Stimulated activated CD4-positive, alpha-beta T cell treated with anti-CD3 and anti-CD28 coated beads, Interleukin-2, amount 100 ng/mL, for 4 hours (primary cell): ENCODE measurements around the gene CSMD2.

Experiments
- DNase-seq: peaks from one replicate; pipeline ENCODE4 v3.0.0-alpha.2; 2020; ENCODE audit warnings: low read depth

The CSMD2 gene

DNA sequence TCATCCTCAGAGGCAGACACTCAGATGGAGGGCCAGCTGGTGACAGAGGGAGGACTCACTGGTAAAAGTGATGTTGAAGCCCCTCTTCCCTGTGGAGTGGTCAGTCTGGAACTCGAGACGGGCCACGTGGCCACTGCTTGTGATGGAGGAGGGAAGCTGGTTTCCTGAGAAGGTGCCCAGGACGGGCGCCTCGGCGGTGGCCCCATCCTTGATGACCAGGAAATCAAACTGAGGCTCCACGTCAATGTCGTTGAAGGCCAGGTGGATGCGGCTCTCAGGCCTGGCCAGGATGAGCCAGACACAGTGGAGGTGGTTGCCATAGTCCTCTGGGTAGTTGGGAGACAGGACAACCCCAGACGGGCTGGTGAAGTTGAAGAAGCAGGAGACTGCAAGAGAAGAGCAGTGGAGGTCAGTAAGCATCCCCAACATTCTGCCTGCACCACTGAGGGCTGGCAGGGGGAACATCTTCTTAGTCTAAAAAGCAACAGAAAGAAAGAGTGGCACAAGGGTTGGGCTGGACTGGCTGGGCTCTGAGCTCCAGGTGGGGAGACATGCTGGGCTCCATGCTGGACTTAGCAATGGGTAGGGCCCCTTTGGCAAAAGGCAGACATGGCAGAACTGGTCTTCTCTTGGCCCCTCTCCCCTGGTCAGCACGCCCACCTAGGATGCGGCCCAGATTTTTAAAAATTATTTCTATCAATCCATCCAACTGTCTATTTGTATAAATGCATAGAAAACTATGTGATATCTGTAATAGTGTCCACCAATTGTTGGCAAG is 421.6 kb downstream of the CSMD2 start:
- no peak for DNase-seq

DNA sequence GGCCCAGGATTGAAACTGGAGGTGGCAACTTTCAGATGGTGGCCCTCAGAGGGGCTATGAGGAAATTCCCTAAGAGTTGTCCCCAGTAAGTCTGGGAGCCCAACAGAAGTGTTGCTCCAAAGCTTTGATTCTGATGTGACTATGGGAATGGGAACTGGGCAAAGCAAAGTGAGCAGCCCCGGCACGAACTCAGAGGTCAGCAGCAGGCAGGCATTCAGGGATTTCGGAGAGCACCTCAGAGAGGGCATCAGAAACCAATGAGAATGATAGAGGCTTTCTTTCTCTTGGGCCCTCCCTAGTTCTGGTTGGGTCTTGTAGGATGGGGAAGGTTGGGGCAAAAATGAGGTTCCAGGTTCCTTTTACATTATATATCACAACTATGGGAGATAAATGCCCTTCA is 422.4 kb downstream of the CSMD2 start:
- no peak for DNase-seq

DNA sequence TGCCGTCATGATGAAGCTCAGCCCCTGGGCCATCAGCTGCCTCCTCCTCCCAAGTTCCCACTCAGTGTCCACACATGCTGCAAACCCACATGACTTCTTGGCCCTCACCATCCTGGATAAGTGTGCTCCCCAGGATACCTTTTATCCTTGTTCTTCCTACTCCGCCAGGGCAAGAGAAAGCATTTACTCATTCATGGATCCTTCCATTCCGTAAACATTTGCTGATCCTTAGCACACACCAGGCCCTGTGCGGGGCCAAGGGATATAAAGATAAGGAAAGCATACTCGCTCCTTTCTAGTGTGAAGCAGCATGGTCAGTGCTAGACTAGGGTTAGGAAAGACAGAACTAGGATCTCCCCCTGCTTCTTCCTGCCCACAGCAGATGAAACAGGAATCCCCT is 423.3 kb downstream of the CSMD2 start:
- no peak for DNase-seq

DNA sequence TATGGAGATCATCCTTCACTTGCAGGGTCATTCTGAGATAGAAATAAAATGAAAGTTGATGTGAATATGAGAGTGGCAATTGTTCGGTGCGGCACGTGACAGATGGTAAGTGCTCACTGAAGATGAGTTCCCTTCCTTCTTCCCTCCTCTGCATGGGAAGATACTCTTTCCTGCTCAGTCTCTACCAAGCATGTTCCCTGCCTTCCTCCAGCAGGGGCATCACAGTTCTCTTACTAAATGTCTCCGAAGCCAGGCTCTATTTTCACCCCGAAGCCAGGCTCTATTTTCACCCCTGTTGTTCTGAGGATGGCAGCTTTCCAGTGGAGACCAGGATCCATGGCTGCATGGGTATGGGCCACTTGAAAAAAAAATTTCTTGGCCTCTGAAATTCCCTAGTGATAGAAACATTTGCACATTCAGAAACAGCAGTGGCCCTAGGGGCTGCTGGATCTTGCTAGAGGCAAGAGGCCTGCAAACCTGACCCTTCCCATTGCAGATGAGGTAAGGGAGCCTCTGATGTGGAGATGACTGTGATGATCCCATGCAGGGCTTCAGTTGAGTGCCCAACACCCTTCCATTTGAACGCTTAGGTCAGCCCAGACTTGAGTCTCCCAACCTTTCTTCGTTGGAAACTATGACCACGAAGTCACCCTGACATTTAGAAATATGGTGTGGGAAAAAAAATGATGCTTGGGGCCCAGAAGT is 424.8 kb downstream of the CSMD2 start:
- no peak for DNase-seq

DNA sequence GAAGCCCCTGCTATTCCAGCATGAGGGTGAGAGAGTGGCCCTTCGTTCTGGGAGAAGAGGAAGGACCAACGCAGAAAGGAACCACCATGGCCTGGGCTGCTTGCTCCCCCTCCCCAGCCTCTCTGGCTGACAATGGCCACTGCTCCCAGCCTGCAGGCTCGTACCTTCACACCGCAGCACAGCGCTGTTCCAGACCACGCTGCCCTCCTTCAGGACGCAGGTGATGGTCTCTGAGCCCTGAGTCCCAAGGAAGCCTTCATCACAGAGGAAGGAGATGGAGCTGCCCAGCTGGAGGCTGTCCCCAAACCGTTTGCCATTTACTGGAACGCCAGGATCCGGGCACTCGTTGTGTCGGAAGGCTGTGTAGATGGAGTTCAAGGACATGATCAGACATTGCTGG is 426.1 kb downstream of the CSMD2 start:
- DNase-seq: no peak

DNA sequence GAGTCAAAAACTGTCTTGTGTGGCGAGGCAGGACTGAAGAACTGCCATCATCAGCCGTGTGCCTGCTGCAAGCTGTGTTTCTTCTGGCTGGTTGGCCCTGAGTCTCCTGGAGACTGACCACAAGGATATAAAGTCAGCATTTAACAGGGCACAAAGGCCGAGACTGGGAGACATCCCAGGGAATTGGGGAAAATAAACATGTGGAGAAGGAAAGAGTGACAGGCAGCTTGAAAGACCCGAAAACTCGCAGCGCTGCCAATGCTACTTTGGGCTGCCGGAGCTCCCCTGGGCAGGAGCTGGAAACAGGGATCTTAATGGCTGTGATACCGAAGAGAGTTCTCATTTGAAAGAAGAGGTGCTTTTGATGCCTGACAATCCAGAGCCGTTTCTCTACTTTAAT is 426.5 kb downstream of the CSMD2 start:
- DNase-seq: no peak

DNA sequence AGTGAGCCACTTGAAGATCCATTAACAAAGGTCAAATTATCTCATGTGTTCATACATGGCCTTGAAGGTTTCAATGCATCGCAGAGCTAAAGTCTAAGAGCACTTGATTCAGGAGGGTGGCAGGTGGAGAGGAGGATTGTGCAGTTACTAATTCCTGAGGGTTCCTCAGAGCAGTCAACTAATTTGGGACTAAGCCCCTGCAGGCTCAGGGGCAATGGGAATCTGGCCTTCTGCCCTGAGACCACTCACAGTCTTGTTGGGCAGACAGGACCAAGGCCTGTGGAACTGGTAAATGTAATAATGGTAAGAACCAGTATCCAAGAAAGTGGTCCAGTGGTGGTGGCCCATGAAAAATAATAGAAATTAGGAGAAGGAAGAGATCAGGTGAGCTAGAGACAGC is 428.5 kb downstream of the CSMD2 start:
- DNase-seq: no peak

DNA sequence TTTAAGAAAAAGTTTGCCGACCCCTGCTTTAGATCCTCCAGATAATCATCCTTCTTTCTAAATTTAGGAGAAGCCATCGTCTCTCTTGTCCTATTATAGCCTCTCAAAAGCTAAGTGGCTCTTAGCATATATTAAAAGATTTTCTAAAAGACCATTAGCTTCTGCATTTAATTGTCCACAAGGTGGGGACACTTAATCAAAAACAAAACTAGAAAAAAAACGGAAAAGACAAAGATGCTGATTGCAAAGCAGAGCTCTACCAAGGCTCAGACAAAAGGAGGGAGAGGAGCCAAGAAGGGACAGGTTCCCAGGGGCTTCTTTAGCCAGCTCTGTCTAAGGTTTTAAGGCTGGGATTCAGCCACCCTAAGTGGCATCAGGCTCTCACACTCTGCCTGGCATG is 429.4 kb downstream of the CSMD2 start:
- no peak for DNase-seq

DNA sequence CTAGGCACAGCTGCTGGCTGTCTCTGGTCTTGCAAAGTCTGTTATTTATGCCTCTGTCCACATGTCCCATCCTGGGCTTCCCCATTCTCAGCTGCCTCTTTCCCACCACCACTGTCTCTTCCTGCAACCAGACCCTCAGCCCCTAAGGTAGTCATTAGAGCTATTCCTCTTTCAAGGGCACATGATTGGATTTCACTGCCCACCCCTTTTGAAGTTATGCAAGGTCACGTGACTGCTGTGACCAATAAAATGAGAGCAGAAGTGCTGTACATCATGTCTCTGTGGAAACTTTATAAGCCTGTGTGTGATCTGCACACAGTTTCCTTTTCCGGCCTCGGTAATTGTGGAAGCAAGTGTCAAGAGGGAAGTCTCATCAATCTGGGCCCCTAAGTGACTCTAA is 437.7 kb downstream of the CSMD2 start:
- no peak for DNase-seq

DNA sequence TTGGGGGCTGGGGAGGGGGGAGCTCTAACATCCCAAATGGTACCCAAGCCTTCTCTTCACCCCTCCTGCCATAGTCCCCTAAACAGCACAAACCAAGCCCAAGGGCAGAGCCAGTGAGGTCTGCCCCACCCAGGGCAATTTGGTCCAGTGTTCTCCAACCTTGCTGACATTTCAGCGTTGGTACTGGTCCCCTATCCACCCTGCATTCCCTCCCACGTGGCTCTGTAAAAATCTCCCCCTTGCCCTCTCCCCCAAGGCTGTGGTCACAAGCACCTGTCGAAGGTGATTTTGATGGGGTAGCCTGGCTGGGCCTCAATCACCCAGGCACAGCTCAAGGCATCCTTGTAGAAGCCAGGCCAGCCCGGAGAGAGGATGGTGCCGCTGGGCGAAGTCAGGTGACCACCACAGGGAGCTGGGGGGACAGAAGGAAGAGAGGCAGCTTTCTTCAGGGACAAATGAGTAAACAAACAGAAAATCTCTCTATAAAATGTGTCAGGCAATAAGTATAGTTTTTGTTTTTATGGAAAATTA is 438.7 kb downstream of the CSMD2 start:
- DNase-seq: no peak

DNA sequence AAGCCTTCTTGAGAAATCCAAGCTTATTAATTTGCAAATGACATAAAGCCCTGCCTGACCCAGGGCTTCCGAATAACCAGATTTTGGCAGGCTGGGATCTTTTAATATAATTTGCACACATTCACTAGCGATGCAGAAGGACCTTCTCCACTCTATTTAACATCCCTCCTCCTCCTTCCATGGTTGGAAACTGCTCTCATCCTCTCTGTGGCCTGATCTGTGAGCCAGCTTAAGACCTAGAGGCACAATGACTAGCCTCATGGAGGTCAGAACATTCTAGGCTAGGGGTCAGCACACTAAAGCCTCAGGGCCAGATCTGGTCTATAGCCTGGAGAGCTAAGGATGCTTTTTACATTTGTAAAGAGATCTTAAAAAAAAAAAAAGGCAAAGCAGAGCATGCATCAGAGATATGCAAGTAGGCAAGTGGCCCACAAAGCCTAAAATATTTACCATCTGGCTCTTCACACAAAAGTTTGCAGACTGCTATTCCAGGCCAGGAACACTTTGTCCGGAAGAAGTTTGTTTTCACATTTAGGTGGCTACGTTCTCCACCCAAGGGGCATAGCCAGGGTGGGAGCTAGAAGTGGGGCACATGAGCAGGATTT is 439.4 kb downstream of the CSMD2 start:
- no peak for DNase-seq

DNA sequence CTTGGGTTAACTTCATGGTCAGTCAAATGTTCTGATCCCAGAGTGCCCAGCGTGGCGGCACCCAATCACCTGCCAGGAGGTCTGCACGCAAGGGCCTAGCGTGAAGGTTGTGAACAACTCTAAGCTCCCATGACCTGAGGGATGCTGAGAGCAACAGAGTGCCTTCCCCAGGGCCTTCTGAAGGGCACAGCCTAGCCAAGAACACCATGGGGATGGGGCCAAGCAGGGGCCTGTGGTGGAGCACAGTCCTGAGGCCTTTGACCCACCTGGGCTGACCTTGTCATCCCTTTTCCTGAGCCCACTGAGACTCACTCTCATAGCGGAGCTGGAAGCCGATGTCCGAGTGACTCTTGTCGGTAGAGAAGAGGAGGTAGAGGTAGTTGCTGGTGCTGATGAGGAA is 440.0 kb downstream of the CSMD2 start:
- no peak for DNase-seq

DNA sequence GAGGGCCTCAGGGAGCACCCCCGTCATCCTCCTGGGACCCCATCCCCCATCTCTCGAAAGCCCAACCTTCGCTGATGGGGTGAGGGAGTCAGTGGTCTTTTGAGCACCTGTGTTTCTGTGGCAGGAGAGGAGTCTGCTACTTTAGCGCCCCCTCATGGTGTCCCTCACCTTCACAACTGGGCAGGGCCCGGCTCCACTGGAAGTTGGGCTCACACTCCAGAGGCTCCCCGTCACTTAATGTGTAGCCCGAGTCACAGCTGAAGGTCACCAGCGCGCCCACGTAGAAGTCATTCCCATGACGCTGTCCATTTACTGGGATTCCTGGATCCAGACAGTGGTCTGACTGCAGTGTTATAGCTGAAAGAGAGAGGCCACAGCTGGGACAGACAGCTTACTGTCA is 440.7 kb downstream of the CSMD2 start:
- DNase-seq: no peak

DNA sequence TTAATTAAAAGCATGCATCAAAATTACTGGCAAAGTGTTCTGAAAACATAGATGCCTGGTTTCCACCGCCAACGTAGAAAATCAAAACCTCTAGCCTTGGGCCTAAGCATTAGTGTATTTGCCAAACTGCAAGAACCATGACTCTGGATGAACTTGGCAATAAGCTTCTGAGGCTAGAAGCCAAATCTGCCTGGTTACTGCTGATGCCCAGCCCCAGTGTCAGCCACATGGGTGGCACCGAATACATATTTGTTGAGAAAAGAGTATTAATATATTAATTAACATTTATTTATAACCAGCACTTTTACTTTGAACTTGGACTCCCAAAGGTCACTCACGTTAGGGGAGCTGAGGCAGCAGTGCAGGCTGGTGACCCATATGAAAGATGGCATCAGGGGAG is 441.8 kb downstream of the CSMD2 start:
- no peak for DNase-seq

DNA sequence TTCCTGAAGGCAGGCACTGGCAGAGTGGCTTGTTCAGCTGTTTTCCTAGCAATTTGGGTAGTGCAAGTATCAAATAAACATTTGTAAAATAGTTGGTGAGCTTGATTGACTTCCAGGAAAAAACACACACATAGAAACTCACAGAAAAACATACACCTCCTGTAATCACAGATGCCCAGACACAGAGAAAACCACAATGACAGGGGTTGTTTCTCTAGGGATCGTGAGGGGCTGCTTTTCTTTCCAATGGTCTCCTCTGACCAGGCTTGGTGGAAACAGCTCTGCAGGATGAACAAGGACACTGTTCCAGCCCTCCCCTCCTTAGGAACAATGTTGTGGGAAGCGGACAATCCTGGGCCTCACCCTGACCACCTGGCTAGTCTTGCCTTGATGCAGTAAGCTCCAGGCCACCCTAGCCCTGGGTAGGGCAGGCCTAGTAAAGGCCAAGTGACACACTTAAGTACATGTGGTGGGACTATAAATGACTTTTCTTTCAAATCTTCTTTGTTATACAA is 443.7 kb downstream of the CSMD2 start:
- no peak for DNase-seq

DNA sequence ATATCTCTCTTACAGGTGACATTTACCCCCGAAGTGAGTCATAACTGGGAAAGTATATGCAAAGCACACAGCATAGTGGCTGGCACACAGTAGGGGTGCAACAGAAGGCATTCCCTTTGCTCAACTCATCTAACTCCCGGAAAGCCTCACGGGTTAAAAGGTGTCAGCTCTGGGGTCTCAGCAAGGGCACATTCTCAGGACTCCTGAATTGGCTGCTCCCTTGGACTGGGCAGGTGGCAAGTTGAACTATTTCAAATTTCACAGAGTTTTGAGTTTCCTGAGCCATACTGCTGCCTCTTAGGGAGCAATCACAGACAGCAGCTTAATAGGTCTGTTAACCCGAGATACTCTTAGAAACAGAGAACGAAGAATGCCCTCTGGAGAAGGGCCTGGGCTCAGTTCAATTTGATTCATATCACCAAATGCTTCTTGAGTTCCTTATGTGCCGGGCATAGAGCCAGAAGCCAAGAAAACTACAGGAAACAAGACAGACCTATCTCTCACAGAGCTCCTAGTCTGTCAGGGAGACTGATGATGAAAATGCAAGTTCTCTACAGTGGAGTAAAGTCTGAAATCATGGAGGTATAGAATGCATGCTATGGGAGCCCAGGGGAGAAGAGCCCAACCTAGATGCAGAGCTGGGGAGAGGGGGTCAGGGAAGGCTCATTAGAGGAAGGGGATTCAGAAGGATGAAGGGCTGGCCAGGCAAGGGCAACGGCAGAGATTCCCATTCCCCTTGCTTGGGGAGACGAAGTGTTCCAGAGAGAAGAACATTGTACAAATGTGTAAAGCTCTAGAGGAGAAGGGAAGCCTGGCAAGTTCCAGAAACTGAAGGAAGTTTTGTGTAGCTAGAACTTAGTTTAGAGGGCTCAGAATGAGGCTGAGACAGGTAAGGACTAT is 445.0 kb downstream of the CSMD2 start:
- DNase-seq: no peak

DNA sequence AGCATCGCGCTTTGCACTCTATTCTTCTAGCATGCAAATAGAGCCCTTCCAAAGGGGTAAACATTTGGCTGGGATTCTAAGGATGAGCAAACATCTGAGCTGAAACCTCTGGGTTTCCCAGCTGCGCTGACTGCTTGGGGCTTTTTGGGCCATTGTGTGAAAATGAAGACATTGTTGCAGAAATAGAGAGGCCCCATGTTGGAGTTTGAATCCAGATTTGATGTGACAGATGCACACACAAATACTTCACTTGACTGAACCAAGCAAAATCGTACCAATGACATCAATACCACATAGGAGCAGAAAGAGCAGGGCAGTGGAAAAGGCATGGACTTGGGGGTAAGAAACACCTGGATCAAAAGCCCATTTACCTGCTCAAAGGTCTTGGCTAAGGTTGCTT is 445.7 kb downstream of the CSMD2 start:
- no peak for DNase-seq

DNA sequence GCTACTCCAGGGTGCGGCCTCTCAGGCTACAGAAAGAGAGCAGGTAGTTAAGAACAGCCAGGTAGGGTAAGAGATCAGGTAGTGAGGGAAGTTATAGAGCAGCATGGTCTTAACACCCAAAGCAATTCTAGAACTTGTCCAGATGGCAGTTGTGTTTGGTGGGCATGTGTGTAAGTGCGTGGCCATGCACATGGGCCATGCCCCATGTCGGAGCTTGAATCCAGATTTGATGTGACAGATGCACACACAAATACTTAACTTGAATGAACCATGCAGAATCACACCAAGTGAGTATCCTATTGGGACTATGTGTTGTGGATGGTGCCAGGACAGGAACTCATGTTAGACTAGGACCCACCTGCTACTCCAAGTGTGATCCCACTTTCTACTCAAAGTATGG is 446.8 kb downstream of the CSMD2 start:
- DNase-seq: no peak

DNA sequence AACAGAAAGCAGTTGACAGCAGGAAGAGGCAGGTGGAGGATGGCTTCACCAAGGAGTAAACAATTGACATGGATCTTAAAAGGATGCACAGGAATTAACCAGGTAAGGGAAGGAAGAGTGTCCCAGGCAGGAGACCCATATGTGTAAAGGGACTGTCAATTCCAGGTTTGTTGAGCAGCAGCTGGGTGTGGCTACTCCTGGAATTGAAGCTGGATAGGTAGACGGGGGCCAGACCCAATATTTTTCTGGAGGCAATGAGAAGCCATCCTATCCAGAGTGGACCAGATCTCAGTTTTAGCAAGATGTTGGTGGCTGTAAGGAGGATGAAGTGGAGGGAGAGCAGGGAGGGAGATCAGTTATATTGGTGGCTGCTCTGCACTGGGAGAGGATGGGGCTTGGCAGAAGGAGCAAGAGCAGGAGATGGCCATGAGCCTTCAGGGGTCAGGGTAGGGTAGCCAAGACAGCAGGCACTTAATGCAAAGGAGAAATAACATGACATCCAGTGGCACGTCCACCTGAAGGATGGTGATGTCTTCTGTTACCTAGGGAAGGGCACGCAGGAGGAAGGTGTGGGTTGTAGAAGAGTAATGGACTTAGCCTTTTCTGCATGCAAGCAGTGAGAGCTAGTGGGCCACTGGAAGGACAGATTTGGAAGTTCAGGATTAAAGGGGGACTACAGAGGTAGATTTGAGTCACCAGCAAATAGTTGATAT is 447.9 kb downstream of the CSMD2 start:
- DNase-seq: no peak

DNA sequence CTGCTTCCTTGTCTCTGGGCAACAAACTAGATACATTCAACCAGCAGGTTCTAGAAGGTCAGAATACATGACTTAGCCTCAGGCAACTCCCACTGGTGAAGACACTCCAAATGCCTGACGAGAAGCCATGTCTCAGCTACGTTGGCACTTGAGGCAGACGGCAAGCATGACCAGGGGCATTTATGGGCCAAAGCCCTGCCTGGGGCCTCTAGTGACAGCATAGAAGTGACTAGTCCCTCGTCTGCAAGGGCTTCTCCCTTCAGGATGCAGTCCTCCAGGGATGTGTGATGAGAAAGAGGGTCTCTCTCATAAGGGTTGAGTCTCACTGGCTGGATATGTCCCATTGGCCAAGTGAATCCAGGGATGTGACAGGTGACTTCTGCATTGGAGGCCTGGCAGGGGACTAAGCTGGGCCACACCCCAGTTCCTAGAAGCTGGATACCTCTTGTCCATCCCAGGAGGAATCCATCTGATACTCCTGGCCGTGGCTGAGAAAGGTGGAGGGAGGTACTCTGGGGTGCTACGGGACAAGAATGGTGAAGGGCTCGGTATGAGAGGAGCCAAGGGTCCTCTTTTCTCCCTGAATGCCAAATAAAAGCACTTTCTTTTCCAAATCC is 449.7 kb downstream of the CSMD2 start:
- no peak for DNase-seq

DNA sequence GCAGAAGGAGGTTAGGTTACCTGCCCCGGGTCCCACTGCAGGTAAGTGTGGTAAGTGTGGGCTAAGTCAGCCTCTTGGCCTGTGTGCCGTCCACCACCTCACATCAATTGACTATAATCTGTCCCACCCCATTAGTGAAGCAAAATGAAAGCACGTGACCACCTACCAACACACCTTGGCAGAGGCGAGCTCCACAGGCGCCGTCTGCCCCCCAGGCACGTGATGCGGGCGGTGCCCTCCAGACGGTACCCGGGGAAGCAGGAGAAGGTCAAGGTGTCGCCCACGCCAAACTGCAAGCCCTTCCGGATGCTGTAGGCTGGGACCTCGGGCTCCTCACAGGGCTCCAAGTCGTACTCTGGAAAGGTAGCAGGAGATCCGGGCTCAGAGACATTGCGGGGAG is 450.6 kb downstream of the CSMD2 start:
- DNase-seq: no peak
